Transverse colon (tissue), 3 donors: Measurements from ENCODE around the gene CNKSR2.

Experiments
- EP300 ChIP-seq: sonication (generic); formaldehyde crosslinking; IDR thresholded peaks from one replicate; pipeline ENCODE4 v1.6.1; 2017; ENCODE audit warnings: antibody characterized with exemption, low read depth
- TF ChIP-seq, protein P1 (sequence below), 5 experiments: fragments of 200-600 bp in 3 of 5; fragments of 450-650 bp in 2 of 5; sonication (generic) in 3 of 5; IDR thresholded peaks; 1 replicate in 2 of 5; 2 replicates in 3 of 5; pipeline ENCODE4 v1.5.1; 2016 to 2017; ENCODE audit warnings: antibody characterized with exemption in 5 of 5, inconsistent platforms in 3 of 5, mild to moderate bottlenecking in 2 of 5, moderate library complexity in 1 of 5

GRCh38 chrX:21612154-21612553 is 237.9 kb downstream of the CNKSR2 start:
- TF ChIP-seq EP300 = no peak
- TF ChIP-seq, protein P1, sequence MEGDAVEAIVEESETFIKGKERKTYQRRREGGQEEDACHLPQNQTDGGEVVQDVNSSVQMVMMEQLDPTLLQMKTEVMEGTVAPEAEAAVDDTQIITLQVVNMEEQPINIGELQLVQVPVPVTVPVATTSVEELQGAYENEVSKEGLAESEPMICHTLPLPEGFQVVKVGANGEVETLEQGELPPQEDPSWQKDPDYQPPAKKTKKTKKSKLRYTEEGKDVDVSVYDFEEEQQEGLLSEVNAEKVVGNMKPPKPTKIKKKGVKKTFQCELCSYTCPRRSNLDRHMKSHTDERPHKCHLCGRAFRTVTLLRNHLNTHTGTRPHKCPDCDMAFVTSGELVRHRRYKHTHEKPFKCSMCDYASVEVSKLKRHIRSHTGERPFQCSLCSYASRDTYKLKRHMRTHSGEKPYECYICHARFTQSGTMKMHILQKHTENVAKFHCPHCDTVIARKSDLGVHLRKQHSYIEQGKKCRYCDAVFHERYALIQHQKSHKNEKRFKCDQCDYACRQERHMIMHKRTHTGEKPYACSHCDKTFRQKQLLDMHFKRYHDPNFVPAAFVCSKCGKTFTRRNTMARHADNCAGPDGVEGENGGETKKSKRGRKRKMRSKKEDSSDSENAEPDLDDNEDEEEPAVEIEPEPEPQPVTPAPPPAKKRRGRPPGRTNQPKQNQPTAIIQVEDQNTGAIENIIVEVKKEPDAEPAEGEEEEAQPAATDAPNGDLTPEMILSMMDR (IDR thresholded peaks at IDR 0.05) = no peak
